Osteoblast (primary cell): ENCODE data around the gene CDYL. TPM values are rescaled to one million over a fixed set of nuclear protein-coding genes. Genes with fewer than 3 reads are reported as not detected.
A peak's percentile ranks its signal among the peaks of the same experiment; 100 is the strongest.

Experiments used
- DNase-seq: peaks from one replicate; pipeline ENCODE4 v3.0.0; 2011; ENCODE audit warnings: low spot score, mixed read lengths; ENCODE audit not compliant: insufficient read length; ENCODE audit errors: missing footprints
- H2AFZ ChIP-seq: 2 replicates; pipeline ENCODE4 v1.6.0; 2011; ENCODE audit warnings: mild to moderate bottlenecking, low read length
- H3K27ac ChIP-seq: 2 replicates; pipeline ENCODE4 v1.5.1; 2011; ENCODE audit warnings: mild to moderate bottlenecking, low read depth, low read length, moderate library complexity
- H3K27me3 ChIP-seq: 2 replicates; pipeline ENCODE4 v1.6.0; 2012; ENCODE audit warnings: mild to moderate bottlenecking, control low read depth, inconsistent platforms, low read length, moderate library complexity; ENCODE audit not compliant: insufficient read depth
- H3K36me3 ChIP-seq: 2 replicates; pipeline ENCODE4 v1.5.1; 2011; ENCODE audit warnings: mild to moderate bottlenecking, low read length, control low read depth, moderate library complexity; ENCODE audit not compliant: insufficient read depth
- H3K4me1 ChIP-seq: 2 replicates; pipeline ENCODE4 v1.5.1; 2011; ENCODE audit warnings: mild to moderate bottlenecking, low read length, control low read depth, moderate library complexity; ENCODE audit not compliant: insufficient read depth
- H3K4me2 ChIP-seq: 2 replicates; pipeline ENCODE4 v1.6.0; 2011; ENCODE audit warnings: mild to moderate bottlenecking, low read length; ENCODE audit not compliant: insufficient read depth
- H3K4me3 ChIP-seq: fragments of 200-600 bp; sonication (generic); 3 replicates; pipeline ENCODE4 v1.5.1; 2012; ENCODE audit warnings: mild to moderate bottlenecking, low read length, inconsistent platforms; ENCODE audit not compliant: insufficient read depth
- H3K79me2 ChIP-seq: 2 replicates; pipeline ENCODE4 v1.6.0; 2012; ENCODE audit warnings: mild to moderate bottlenecking, low read length, control low read depth, inconsistent platforms; ENCODE audit not compliant: insufficient read depth
- H3K9me3 ChIP-seq: 2 replicates; pipeline ENCODE4 v1.5.1; 2011; ENCODE audit warnings: low read depth, low read length, control low read depth
- H4K20me1 ChIP-seq: 2 replicates; pipeline ENCODE4 v1.6.0; 2012; ENCODE audit warnings: mild to moderate bottlenecking, low read length, control low read depth; ENCODE audit not compliant: insufficient read depth
- CTCF ChIP-seq: IDR thresholded peaks from 2 replicates; pipeline ENCODE4 v1.5.1; 2011; ENCODE audit warnings: mild to moderate bottlenecking, low read depth, low read length, moderate library complexity; ENCODE audit errors: extremely low read depth
- total RNA-seq: library from RNA; depleted of rRNA; stranded (reverse); fragments of >200 nt; gene quantifications from 2 replicates; pipeline ENCODE4 v1.2.3, GENCODE V29; 2012

Gene CDYL
- total RNA-seq, 1 donor, result 106 TPM

DNA sequence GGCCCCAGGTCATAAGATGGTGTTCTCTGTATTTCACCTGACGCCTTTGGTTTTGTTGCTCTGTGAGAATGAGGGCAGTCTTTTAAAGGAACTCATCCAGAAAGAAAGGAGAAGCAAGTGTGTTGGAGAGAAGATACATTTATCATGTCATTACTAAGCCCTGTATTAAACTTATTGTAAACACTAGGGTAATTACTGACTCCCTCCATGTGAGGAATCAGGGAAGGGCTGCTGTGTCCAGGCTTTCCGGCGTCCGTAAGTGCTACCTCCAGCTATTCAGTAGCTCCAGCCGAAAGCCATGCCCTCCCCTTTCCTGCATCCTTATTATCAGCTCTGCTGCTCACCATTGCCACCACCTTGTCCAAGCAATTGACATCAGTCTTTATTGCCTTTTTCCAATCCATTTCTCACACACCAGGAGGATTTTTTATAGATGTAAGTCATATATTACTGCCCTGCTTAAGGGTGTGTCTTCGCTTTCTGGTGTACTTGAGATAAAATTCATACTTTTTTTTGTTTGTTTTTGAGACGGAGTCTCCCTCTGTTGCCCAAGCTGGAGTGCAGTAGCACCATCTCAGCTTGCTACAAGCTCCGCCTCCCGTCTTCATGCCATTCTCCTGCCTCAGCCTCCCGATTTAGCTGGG lies 133.0 kb downstream of the CDYL start:
- no peaks in the 10 kb centered on the region for H4K20me1 ChIP-seq
- no peak for DNase-seq
- TF ChIP-seq CTCF, result no peak
- H3K79me2 ChIP-seq, result peaks cover 5% of the 10 kb centered on the region
- H3K9me3 ChIP-seq, result no peaks in the 10 kb centered on the region
- no peaks in the 10 kb centered on the region for H3K36me3 ChIP-seq
- H3K4me3 ChIP-seq, result no peak overlapping the region
- no peak overlapping the region for H2AFZ ChIP-seq
- peaks cover 18% of the 10 kb centered on the region for H3K4me1 ChIP-seq
- H3K4me2 ChIP-seq, result no peak overlapping the region
- no peak overlapping the region for H3K27ac ChIP-seq
- no peaks in the 10 kb centered on the region for H3K27me3 ChIP-seq

DNA sequence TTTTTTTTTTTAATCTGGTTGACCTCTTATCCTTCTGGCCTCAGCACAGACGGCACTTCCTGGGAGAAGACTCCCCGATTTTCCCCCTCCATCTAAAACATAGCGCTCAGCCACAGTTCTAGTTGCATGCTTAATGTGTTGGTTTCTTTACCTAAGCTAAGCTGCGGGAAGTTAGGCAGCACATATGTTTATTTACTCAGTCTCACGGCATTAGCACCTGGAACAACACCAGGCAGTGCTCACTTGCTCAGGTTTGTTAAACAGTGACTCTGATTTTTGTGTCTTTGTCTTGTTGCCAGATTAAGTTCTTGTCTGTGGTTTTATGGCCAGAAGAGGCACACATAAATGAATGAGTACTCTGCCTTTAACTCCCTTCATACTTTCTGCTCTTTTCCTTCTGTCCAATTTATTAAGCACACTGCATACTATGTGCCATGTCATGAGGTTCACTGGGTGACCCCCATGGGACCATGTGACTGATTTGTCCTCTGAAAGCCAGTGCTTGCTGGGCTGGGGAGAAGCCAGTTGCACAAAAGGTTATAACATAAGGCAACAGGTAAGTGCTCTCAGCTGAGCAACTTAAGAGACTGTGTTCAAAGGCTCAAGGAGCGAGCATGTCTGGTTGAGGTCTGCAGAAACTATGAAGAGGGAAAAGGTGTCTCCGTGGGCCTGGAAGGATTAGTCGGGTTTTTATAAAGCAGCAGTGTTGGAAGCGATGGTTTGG lies 134.0 kb downstream of the CDYL start:
- no peaks in the 10 kb centered on the region for H3K9me3 ChIP-seq
- H2AFZ ChIP-seq, result no peak overlapping the region
- H4K20me1 ChIP-seq, result peaks cover 4% of the 10 kb centered on the region
- H3K36me3 ChIP-seq, result no peaks in the 10 kb centered on the region
- TF ChIP-seq CTCF, result no peak
- peaks cover 5% of the 10 kb centered on the region for H3K79me2 ChIP-seq
- H3K4me1 ChIP-seq, result peaks cover 28% of the 10 kb centered on the region
- no peak overlapping the region for H3K4me3 ChIP-seq
- H3K27ac ChIP-seq, result no peak overlapping the region
- no peak for DNase-seq
- H3K4me2 ChIP-seq, result no peak overlapping the region
- no peaks in the 10 kb centered on the region for H3K27me3 ChIP-seq

GRCh38 chr6:4912559-4912958 lies 136.4 kb downstream of the CDYL start:
- no peak overlapping the region for H3K4me3 ChIP-seq
- H3K27me3 ChIP-seq, result no peaks in the 10 kb centered on the region
- no peak for DNase-seq
- H3K9me3 ChIP-seq, result no peaks in the 10 kb centered on the region
- peaks cover 8% of the 10 kb centered on the region for H3K79me2 ChIP-seq
- TF ChIP-seq CTCF, result no peak
- H2AFZ ChIP-seq, result no peak overlapping the region
- H3K4me2 ChIP-seq, result no peak overlapping the region
- H3K36me3 ChIP-seq, result no peaks in the 10 kb centered on the region
- H3K4me1 ChIP-seq, result peaks cover 22% of the 10 kb centered on the region
- no peak overlapping the region for H3K27ac ChIP-seq
- H4K20me1 ChIP-seq, result peaks cover 4% of the 10 kb centered on the region

- Histone ChIP-seq H3K27me3 (no peaks in the 10 kb centered on the region), H3K36me3 (no peaks in the 10 kb centered on the region), H3K9me3 (no peaks in the 10 kb centered on the region), H4K20me1 (peaks cover 4% of the 10 kb centered on the region), H2AFZ (peak overlapping the region; percentile 57), H3K4me2 (peak overlapping the region; percentile 53), H3K4me3 (peak overlapping the region; percentile 8), H3K79me2 (peaks cover 10% of the 10 kb centered on the region), H3K27ac (no peak overlapping the region), H3K4me1 (peaks cover 16% of the 10 kb centered on the region)
- no peak for DNase-seq
- TF ChIP-seq CTCF, result no peak
Observed at GRCh38 chr6:4913705-4914419, 137.7 kb downstream of the CDYL start.
